ENCODE measurements around the gene MALAT1. TPM values are rescaled to one million over a fixed set of nuclear protein-coding genes. Genes with fewer than 3 reads are reported as not detected.
"Not testable (repeated sequence)": the region's sequence is repeated elsewhere in the genome, so short reads cannot be mapped to it uniquely, and the experiment has no call there.

Gene MALAT1
- total and polyA plus RNA-seq, 8 donors, result 608 to 15,875 (median 753) TPM

- H3K36me3 ChIP-seq, result no peaks in the 10 kb centered on the region
- peak overlapping the region; percentile 46 to 47 for H3K4me3 ChIP-seq
- H3K9me3 ChIP-seq, result no peaks in the 10 kb centered on the region
- peak overlapping the region; percentile 72 to 91 for H3K27ac ChIP-seq
- ATAC-seq (peak; percentile 96), DNase-seq (peak; percentile 88 to 98 (median 95))
- no peak for TF ChIP-seq CTCF (IDR thresholded peaks at IDR 0.05)
- intact Hi-C loops (cut with DNase I), result no loop called here
- H3K4me1 ChIP-seq, result peaks cover 9 to 31% of the 10 kb centered on the region in 2 donors
- no peaks in the 10 kb centered on the region for H3K27me3 ChIP-seq
Measured at GRCh38 chr11:65454696-65455456, 44.0 kb upstream of the MALAT1 start.

GRCh38 chr11:65456418-65456817 lies 42.4 kb upstream of the MALAT1 start:
- TF ChIP-seq CTCF (IDR thresholded peaks at IDR 0.05), result no peak
- H3K4me3 ChIP-seq, result no peak overlapping the region
- DNase-seq, result no peak
- H3K27ac ChIP-seq, result no peak overlapping the region
- H3K9me3 ChIP-seq, result no peaks in the 10 kb centered on the region
- ATAC-seq, result no peak
- no peaks in the 10 kb centered on the region for H3K36me3 ChIP-seq
- no peaks in the 10 kb centered on the region for H3K27me3 ChIP-seq
- intact Hi-C loops (cut with DNase I), result no loop called here
- H3K4me1 ChIP-seq, result peaks cover 9 to 31% of the 10 kb centered on the region in 2 donors

- peak in 1 of 4 donors; percentile 22 for DNase-seq
- Histone ChIP-seq H3K27me3 (no peaks in the 10 kb centered on the region), H3K4me1 (peaks cover 6 to 10% of the 10 kb centered on the region in 2 donors), H3K9me3 (no peaks in the 10 kb centered on the region), H3K27ac (no peak overlapping the region), H3K4me3 (no peak overlapping the region), H3K36me3 (no peaks in the 10 kb centered on the region)
- intact Hi-C loops (cut with DNase I), result no loop called here
- no peak for TF ChIP-seq CTCF (IDR thresholded peaks at IDR 0.05)
- no peak for ATAC-seq
Measured at GRCh38 chr11:65459552-65459951, 39.3 kb upstream of the MALAT1 start.

GRCh38 chr11:65465471-65465870 lies 33.4 kb upstream of the MALAT1 start:
- H3K36me3 ChIP-seq; H3K27ac ChIP-seq; H3K4me3 ChIP-seq; intact Hi-C loops (cut with DNase I); DNase-seq; H3K4me1 ChIP-seq; H3K27me3 ChIP-seq; ATAC-seq; H3K9me3 ChIP-seq: not testable (repeated sequence)

GRCh38 chr11:65467306-65467705 lies 31.5 kb upstream of the MALAT1 start:
- not testable (repeated sequence) for H3K27ac ChIP-seq

GRCh38 chr11:65468874-65469333 lies 29.9 kb upstream of the MALAT1 start:
- intact Hi-C loops (cut with DNase I), result no loop called here
- Histone ChIP-seq H3K4me3 (no peak overlapping the region), H3K27me3 (no peaks in the 10 kb centered on the region), H3K27ac (no peak overlapping the region), H3K9me3 (no peaks in the 10 kb centered on the region), H3K4me1 (peaks cover 7 to 34% of the 10 kb centered on the region in 2 donors), H3K36me3 (no peaks in the 10 kb centered on the region)
- peak; percentile 38 to 52 for TF ChIP-seq CTCF (IDR thresholded peaks at IDR 0.05)
- DNase-seq (peak in 3 of 4 donors; percentile 78 to 89 (median 88)), ATAC-seq (peak; percentile 75)

More at GRCh38 chr11:65467306-65467705, 31.5 kb upstream of the MALAT1 start:
- DNase-seq; H3K36me3 ChIP-seq; ATAC-seq; H3K27me3 ChIP-seq; H3K4me3 ChIP-seq; intact Hi-C loops (cut with DNase I); H3K9me3 ChIP-seq: not testable (repeated sequence)
- H3K4me1 ChIP-seq, result peaks cover 7 to 18% of the 10 kb centered on the region in 2 donors
